MM.1S (cell line): ENCODE results near the gene FBXL20.

Experiments
- DNase-seq: peaks from one replicate; pipeline ENCODE4 v3.0.0-alpha.2; 2015
- H2AFZ ChIP-seq: fragments of 300-600 bp; sonication (generic); 2 replicates; pipeline ENCODE4 v1.6.0; 2016; ENCODE audit warnings: antibody characterized with exemption, low read length
- H3F3A ChIP-seq: fragments of 300-600 bp; sonication (generic); 2 replicates; pipeline ENCODE4 v1.6.1; 2016; ENCODE audit warnings: mild to moderate bottlenecking, antibody characterized with exemption, low read length, moderate library complexity, mixed read lengths; ENCODE audit not compliant: insufficient read depth
- H3K27ac ChIP-seq: fragments of 300-600 bp; sonication (generic); 2 replicates; pipeline ENCODE4 v1.5.1; 2016; ENCODE audit warnings: mild to moderate bottlenecking, low read length
- H3K27me3 ChIP-seq: fragments of 300-600 bp; sonication (generic); replicated peaks from 2 replicates; pipeline ENCODE4 v1.6.0; 2016; ENCODE audit warnings: low read length; ENCODE audit not compliant: insufficient read depth
- H3K36me3 ChIP-seq: fragments of 300-600 bp; sonication (generic); replicated peaks from 2 replicates; pipeline ENCODE4 v1.6.1; 2016; ENCODE audit warnings: mild to moderate bottlenecking, low read length, mixed read lengths; ENCODE audit not compliant: insufficient read depth
- H3K4me1 ChIP-seq: fragments of 300-600 bp; sonication (generic); 2 replicates; pipeline ENCODE4 v1.6.1; 2016; ENCODE audit warnings: low read length, mixed read lengths
- H3K4me2 ChIP-seq: fragments of 300-600 bp; sonication (generic); 2 replicates; pipeline ENCODE4 v1.6.0; 2016; ENCODE audit warnings: low read depth, low read length
- H3K4me3 ChIP-seq: fragments of 300-600 bp; sonication (generic); 2 replicates; pipeline ENCODE4 v1.5.1; 2016; ENCODE audit warnings: low read length, mixed read lengths
- H3K79me2 ChIP-seq: fragments of 300-600 bp; sonication (generic); 2 replicates; pipeline ENCODE4 v1.6.1; 2016; ENCODE audit warnings: mixed run types, low read length, mixed read lengths
- H3K9ac ChIP-seq: fragments of 300-600 bp; sonication (generic); 2 replicates; pipeline ENCODE4 v1.6.1; 2016; ENCODE audit warnings: low read length, mixed read lengths
- H3K9me2 ChIP-seq: fragments of 300-600 bp; sonication (generic); replicated peaks from 2 replicates; pipeline ENCODE4 v1.6.1; 2016; ENCODE audit warnings: mild to moderate bottlenecking, low read length, mixed read lengths; ENCODE audit not compliant: insufficient read depth
- H3K9me3 ChIP-seq: fragments of 300-600 bp; sonication (generic); replicated peaks from 2 replicates; pipeline ENCODE4 v1.6.1; 2016; ENCODE audit warnings: mild to moderate bottlenecking, low read length, mixed read lengths; ENCODE audit not compliant: insufficient read depth
- H4K20me1 ChIP-seq: fragments of 300-600 bp; sonication (generic); 2 replicates; pipeline ENCODE4 v1.6.1; 2016; ENCODE audit warnings: mild to moderate bottlenecking, low read length, moderate library complexity, mixed read lengths; ENCODE audit not compliant: insufficient read depth
- EZH2 ChIP-seq: fragments of 300-600 bp; sonication (generic); optimal IDR thresholded peaks from 2 replicates; pipeline ENCODE3; 2017; ENCODE audit warnings: low read depth, mild to moderate bottlenecking, antibody characterized with exemption, low read length, mixed read lengths
- EZH2phosphoT487 ChIP-seq: fragments of 300-600 bp; sonication (generic); IDR thresholded peaks from 2 replicates; pipeline ENCODE4 v1.6.1; 2018; ENCODE audit warnings: antibody characterized with exemption, low read length
- TF ChIP-seq, protein P1 (sequence below): fragments of 300-600 bp; sonication (generic); IDR thresholded peaks from 2 replicates; pipeline ENCODE4 v1.5.1; 2016; ENCODE audit warnings: antibody characterized with exemption, low read length, mixed read lengths

FBXL20 gene

GRCh38 chr17:39205112-39205526 is 196.3 kb downstream of the FBXL20 start:
- no peak for DNase-seq
- H3K36me3 ChIP-seq = peaks cover 19% of the 10 kb centered on the region

GRCh38 chr17:39204245-39204644 is 197.2 kb downstream of the FBXL20 start:
- Histone ChIP-seq H3K79me2 (peaks cover 29% of the 10 kb centered on the region), H3K9me3 (no peaks in the 10 kb centered on the region), H3K27me3 (no peaks in the 10 kb centered on the region), H3K4me3 (no peak overlapping the region), H4K20me1 (peaks cover 11% of the 10 kb centered on the region), H2AFZ (no peak overlapping the region), H3K4me1 (peaks cover 15% of the 10 kb centered on the region), H3K4me2 (no peak overlapping the region), H3K27ac (no peak overlapping the region), H3K36me3 (peaks cover 19% of the 10 kb centered on the region), H3K9me2 (no peaks in the 10 kb centered on the region), H3K9ac (no peak overlapping the region), H3F3A (peaks cover 61% of the 10 kb centered on the region)
- TF ChIP-seq EZH2phosphoT487 = no peak
- TF ChIP-seq EZH2 = no peak
- TF ChIP-seq, protein P1, sequence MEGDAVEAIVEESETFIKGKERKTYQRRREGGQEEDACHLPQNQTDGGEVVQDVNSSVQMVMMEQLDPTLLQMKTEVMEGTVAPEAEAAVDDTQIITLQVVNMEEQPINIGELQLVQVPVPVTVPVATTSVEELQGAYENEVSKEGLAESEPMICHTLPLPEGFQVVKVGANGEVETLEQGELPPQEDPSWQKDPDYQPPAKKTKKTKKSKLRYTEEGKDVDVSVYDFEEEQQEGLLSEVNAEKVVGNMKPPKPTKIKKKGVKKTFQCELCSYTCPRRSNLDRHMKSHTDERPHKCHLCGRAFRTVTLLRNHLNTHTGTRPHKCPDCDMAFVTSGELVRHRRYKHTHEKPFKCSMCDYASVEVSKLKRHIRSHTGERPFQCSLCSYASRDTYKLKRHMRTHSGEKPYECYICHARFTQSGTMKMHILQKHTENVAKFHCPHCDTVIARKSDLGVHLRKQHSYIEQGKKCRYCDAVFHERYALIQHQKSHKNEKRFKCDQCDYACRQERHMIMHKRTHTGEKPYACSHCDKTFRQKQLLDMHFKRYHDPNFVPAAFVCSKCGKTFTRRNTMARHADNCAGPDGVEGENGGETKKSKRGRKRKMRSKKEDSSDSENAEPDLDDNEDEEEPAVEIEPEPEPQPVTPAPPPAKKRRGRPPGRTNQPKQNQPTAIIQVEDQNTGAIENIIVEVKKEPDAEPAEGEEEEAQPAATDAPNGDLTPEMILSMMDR = no peak
- DNase-seq = no peak

More at GRCh38 chr17:39205112-39205526, 196.3 kb downstream of the FBXL20 start:
- Histone ChIP-seq H4K20me1 (peaks cover 11% of the 10 kb centered on the region), H3K4me2 (no peak overlapping the region), H3K9me3 (no peaks in the 10 kb centered on the region), H3K27me3 (no peaks in the 10 kb centered on the region), H3K9ac (no peak overlapping the region), H3K79me2 (peaks cover 28% of the 10 kb centered on the region), H3K4me1 (peaks cover 22% of the 10 kb centered on the region), H3K4me3 (no peak overlapping the region), H2AFZ (no peak overlapping the region), H3K27ac (no peak overlapping the region), H3K9me2 (no peaks in the 10 kb centered on the region), H3F3A (peaks cover 56% of the 10 kb centered on the region)
- TF ChIP-seq, protein P1 = no peak
- TF ChIP-seq EZH2phosphoT487 = no peak
- no peak for TF ChIP-seq EZH2
